WERI-Rb-1 (cell line): ENCODE measurements around the gene IQGAP2.

ENCODE experiments used
- DNase-seq: peaks from one replicate; pipeline ENCODE4 v3.0.0-alpha.2; 2020
- H3K27ac ChIP-seq: fragments of 250-450 bp; sonication (Bioruptor Pico); 2 replicates; pipeline ENCODE4 v1.5.1; 2020; ENCODE audit warnings: mild to moderate bottlenecking, moderate library complexity
- H3K27me3 ChIP-seq: fragments of 250-450 bp; sonication (Bioruptor Pico); 2 replicates; pipeline ENCODE4 v1.5.1; 2021; ENCODE audit warnings: mild to moderate bottlenecking, low read depth, moderate library complexity; ENCODE audit not compliant: insufficient read depth, severe bottlenecking
- H3K36me3 ChIP-seq: fragments of 250-450 bp; sonication (Bioruptor Pico); 2 replicates; pipeline ENCODE4 v1.5.1; 2020; ENCODE audit warnings: mild to moderate bottlenecking, moderate library complexity
- H3K4me3 ChIP-seq: 2 replicates; pipeline ENCODE4 v1.5.1; 2011; ENCODE audit warnings: low read depth, mild to moderate bottlenecking, control low read depth, low read length
- H3K9me3 ChIP-seq: fragments of 250-450 bp; sonication (Bioruptor Pico); 2 replicates; pipeline ENCODE4 v1.5.1; 2021; ENCODE audit warnings: mild to moderate bottlenecking, moderate library complexity; ENCODE audit not compliant: severe bottlenecking
- TF ChIP-seq, protein P1 (sequence below): IDR thresholded peaks from 2 replicates; pipeline ENCODE4 v1.5.1; 2011; ENCODE audit warnings: low read depth, mild to moderate bottlenecking, control low read depth, inconsistent platforms, low read length

The IQGAP2 gene

DNA sequence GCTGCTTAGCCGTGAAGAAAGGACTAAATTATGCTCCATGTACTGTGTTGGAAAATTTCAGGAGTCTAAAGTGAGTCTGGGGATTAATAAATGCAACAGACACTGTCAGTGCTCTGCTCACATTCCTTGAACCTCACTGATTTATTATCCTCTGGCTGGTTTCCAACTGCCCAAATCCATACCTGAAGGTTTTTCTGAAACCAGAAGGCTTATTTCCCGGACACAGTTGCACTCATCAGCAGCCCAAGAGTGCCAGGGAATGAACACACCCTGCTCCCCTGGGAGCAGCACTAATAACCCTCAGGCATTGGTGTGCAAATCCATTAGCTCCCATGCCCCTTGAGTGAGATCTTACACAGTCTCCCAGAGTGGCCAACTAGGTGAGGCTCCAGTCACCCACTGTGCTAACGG, 351.6 kb downstream of the IQGAP2 start:
- no peak for DNase-seq
- no peak overlapping the region for H3K27ac ChIP-seq
- no peaks in the 10 kb centered on the region for H3K36me3 ChIP-seq
- H3K4me3 ChIP-seq: no peak overlapping the region
- no peaks in the 10 kb centered on the region for H3K9me3 ChIP-seq
- TF ChIP-seq, protein P1, sequence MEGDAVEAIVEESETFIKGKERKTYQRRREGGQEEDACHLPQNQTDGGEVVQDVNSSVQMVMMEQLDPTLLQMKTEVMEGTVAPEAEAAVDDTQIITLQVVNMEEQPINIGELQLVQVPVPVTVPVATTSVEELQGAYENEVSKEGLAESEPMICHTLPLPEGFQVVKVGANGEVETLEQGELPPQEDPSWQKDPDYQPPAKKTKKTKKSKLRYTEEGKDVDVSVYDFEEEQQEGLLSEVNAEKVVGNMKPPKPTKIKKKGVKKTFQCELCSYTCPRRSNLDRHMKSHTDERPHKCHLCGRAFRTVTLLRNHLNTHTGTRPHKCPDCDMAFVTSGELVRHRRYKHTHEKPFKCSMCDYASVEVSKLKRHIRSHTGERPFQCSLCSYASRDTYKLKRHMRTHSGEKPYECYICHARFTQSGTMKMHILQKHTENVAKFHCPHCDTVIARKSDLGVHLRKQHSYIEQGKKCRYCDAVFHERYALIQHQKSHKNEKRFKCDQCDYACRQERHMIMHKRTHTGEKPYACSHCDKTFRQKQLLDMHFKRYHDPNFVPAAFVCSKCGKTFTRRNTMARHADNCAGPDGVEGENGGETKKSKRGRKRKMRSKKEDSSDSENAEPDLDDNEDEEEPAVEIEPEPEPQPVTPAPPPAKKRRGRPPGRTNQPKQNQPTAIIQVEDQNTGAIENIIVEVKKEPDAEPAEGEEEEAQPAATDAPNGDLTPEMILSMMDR: no peak
- no peaks in the 10 kb centered on the region for H3K27me3 ChIP-seq

- TF ChIP-seq, protein P1: no peak
These were observed 352.9 kb downstream of the IQGAP2 start for GRCh38 chr5:76755779-76756637.

GRCh38 chr5:76757049-76757448, 354.0 kb downstream of the IQGAP2 start:
- Histone ChIP-seq H3K4me3 (no peak overlapping the region), H3K36me3 (no peaks in the 10 kb centered on the region), H3K27me3 (no peaks in the 10 kb centered on the region), H3K9me3 (no peaks in the 10 kb centered on the region), H3K27ac (no peak overlapping the region)
- TF ChIP-seq, protein P1: no peak
- DNase-seq: no peak

More at GRCh38 chr5:76755779-76756637, 352.9 kb downstream of the IQGAP2 start:
- Histone ChIP-seq H3K4me3 (no peak overlapping the region), H3K36me3 (no peaks in the 10 kb centered on the region), H3K27me3 (no peaks in the 10 kb centered on the region), H3K27ac (no peak overlapping the region), H3K9me3 (no peaks in the 10 kb centered on the region)
- no peak for DNase-seq
